22Rv1 (cell line): ENCODE data around the gene PLS3.
"Not testable (repeated sequence)": the region's sequence is repeated elsewhere in the genome, so short reads cannot be mapped to it uniquely, and the experiment has no call there.

Experiments
- H3K27ac ChIP-seq: fragments of 450-650 bp; 2 replicates; pipeline ENCODE4 v1.5.1; 2017
- CTCF ChIP-seq: fragments of 450-650 bp; IDR thresholded peaks from 2 replicates; pipeline ENCODE4 v1.5.1; 2017; ENCODE audit warnings: mild to moderate bottlenecking
- ZFX ChIP-seq: fragments of 450-650 bp; IDR thresholded peaks from 2 replicates; pipeline ENCODE4 v1.6.1; 2017; ENCODE audit warnings: antibody characterized with exemption, borderline replicate concordance

PLS3 gene

GRCh38 chrX:115534383-115534782 lies 26.6 kb upstream of the PLS3 start:
- H3K27ac ChIP-seq: no peak overlapping the region
- TF ChIP-seq CTCF (no peak), ZFX (no peak)

- no peak overlapping the region for H3K27ac ChIP-seq
- TF ChIP-seq CTCF: no peak
- no peak for TF ChIP-seq ZFX
These were observed 25.6 kb upstream of the PLS3 start for GRCh38 chrX:115535421-115535820.

GRCh38 chrX:115535844-115536243 lies 25.1 kb upstream of the PLS3 start:
- no peak overlapping the region for H3K27ac ChIP-seq
- TF ChIP-seq ZFX (no peak), CTCF (no peak)

- TF ChIP-seq CTCF (no peak), ZFX (no peak)
- no peak overlapping the region for H3K27ac ChIP-seq
These were observed 21.1 kb upstream of the PLS3 start for GRCh38 chrX:115539841-115540240.

- H3K27ac ChIP-seq: not testable (repeated sequence)
These were observed 19.9 kb upstream of the PLS3 start for GRCh38 chrX:115541045-115541444.

- no peak for TF ChIP-seq CTCF
- no peak for TF ChIP-seq ZFX
- no peak overlapping the region for H3K27ac ChIP-seq
These were observed 13.5 kb upstream of the PLS3 start for GRCh38 chrX:115547448-115547847.

- H3K27ac ChIP-seq: no peak overlapping the region
- TF ChIP-seq CTCF: no peak
- no peak for TF ChIP-seq ZFX
These were observed 12.0 kb upstream of the PLS3 start for GRCh38 chrX:115549008-115549407.

- no peak overlapping the region for H3K27ac ChIP-seq
- no peak for TF ChIP-seq CTCF
- no peak for TF ChIP-seq ZFX
These were observed 7.8 kb upstream of the PLS3 start for GRCh38 chrX:115553171-115553570.
